ENCODE results near the gene ACYP2. TPM values are rescaled to one million over a fixed set of nuclear protein-coding genes. Genes with fewer than 3 reads are reported as not detected.

The ACYP2 gene
- total RNA-seq, 1 donor = 10.7 TPM

- Histone ChIP-seq H3K27me3 (ENCODE audit: insufficient read depth, low read length) (no peaks in the 10 kb centered on the region), H3K4me3 (ENCODE audit: low read length) (no peak overlapping the region), H3K4me1 (ENCODE audit: insufficient read depth, low read length) (no peaks in the 10 kb centered on the region), H3K9me3 (ENCODE audit: low read depth, low read length) (no peaks in the 10 kb centered on the region)
Measured at GRCh38 chr2:54164106-54164505, 48.7 kb downstream of the ACYP2 start.

DNA sequence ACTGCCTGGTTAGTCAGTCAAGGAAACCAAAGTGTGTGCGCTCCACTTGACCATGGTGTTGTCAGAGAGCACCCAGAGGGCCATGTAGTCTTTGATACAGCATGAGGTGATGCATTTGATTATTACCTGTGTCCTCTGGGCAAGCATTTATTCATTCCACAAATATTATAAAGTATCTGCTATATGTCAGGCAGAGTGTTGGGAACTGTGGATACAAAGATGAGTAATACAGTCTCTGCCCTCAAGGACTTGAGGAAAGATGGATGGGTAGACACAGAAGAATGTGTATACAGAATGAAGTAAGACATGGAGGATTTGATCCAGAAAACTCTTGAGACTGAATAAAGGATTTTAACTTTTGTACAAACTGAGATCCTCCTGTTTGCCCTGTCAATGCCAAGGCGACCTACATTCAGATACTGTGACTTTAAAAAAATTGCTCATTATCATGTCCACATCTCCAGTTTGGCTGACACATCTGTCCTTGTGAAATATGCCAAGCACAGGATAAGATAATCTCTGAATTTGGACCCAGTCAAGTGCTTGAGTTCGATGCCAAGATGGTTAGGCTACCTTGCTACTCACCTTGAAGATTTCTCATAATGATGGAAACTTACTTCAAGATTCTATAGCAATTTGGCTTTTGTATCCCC, 50.8 kb downstream of the ACYP2 start:
- no peak overlapping the region for H3K4me3 ChIP-seq (ENCODE audit: low read length)
- H3K4me1 ChIP-seq (ENCODE audit: insufficient read depth, low read length) = no peaks in the 10 kb centered on the region
- no peaks in the 10 kb centered on the region for H3K9me3 ChIP-seq (ENCODE audit: low read depth, low read length)
- H3K27me3 ChIP-seq (ENCODE audit: insufficient read depth, low read length) = no peaks in the 10 kb centered on the region

- no peaks in the 10 kb centered on the region for H3K27me3 ChIP-seq (ENCODE audit: insufficient read depth, low read length)
- no peaks in the 10 kb centered on the region for H3K9me3 ChIP-seq (ENCODE audit: low read depth, low read length)
- no peak overlapping the region for H3K4me3 ChIP-seq (ENCODE audit: low read length)
- no peaks in the 10 kb centered on the region for H3K4me1 ChIP-seq (ENCODE audit: insufficient read depth, low read length)
Measured at GRCh38 chr2:54176577-54176976, 61.2 kb downstream of the ACYP2 start.

- no peaks in the 10 kb centered on the region for H3K9me3 ChIP-seq (ENCODE audit: low read depth, low read length)
- H3K27me3 ChIP-seq (ENCODE audit: insufficient read depth, low read length) = no peaks in the 10 kb centered on the region
- H3K4me3 ChIP-seq (ENCODE audit: low read length) = no peak overlapping the region
- no peaks in the 10 kb centered on the region for H3K4me1 ChIP-seq (ENCODE audit: insufficient read depth, low read length)
Measured at GRCh38 chr2:54183281-54183680, 67.9 kb downstream of the ACYP2 start.

DNA sequence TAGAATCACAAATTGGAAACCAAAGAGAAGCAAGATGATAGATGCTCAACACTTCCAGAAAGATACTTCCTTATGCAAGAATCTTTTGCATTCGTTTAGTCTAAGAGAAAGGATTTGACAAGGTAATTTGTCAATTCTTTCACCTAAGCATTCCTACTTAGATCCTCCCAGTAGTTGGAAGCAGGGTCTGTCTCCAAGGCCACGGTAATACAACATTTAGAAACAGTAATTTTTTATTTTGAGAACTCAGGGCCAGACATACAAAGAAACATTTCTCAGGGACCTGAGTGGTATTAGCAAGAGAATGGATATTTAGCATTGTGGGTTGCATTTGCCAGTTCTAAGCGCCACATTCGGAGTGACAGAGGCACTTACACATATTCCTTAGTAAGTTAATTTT, 68.6 kb downstream of the ACYP2 start:
- Histone ChIP-seq H3K9me3 (ENCODE audit: low read depth, low read length) (no peaks in the 10 kb centered on the region), H3K27me3 (ENCODE audit: insufficient read depth, low read length) (no peaks in the 10 kb centered on the region), H3K4me3 (ENCODE audit: low read length) (no peak overlapping the region), H3K4me1 (ENCODE audit: insufficient read depth, low read length) (no peaks in the 10 kb centered on the region)

- Histone ChIP-seq H3K4me1 (ENCODE audit: insufficient read depth, low read length) (no peaks in the 10 kb centered on the region), H3K27me3 (ENCODE audit: insufficient read depth, low read length) (no peaks in the 10 kb centered on the region), H3K9me3 (ENCODE audit: low read depth, low read length) (no peaks in the 10 kb centered on the region), H3K4me3 (ENCODE audit: low read length) (no peak overlapping the region)
Measured at GRCh38 chr2:54185105-54185504, 69.7 kb downstream of the ACYP2 start.

- Histone ChIP-seq H3K4me3 (ENCODE audit: low read length) (no peak overlapping the region), H3K4me1 (ENCODE audit: insufficient read depth, low read length) (no peaks in the 10 kb centered on the region), H3K9me3 (ENCODE audit: low read depth, low read length) (no peaks in the 10 kb centered on the region), H3K27me3 (ENCODE audit: insufficient read depth, low read length) (no peaks in the 10 kb centered on the region)
Measured at GRCh38 chr2:54187331-54187730, 71.9 kb downstream of the ACYP2 start.

DNA sequence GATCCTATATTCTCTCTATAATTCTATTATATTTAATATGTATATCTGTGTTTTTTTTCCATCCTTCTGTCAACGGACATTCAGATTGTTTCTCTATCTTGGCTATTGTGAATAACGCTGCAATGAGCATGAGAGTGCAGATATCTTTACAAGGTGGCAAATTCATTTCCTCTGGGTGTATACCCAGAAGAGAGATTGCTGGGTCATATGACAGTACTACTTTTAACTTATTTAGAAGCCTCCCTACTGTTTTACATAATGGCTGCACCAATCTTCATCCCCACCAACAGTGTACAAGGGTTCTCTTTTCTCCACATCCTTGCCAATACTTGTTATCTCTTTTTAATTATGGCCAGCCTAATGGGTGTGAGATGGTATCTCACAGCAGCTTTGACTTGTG, 74.1 kb downstream of the ACYP2 start:
- no peaks in the 10 kb centered on the region for H3K27me3 ChIP-seq (ENCODE audit: insufficient read depth, low read length)
- no peaks in the 10 kb centered on the region for H3K9me3 ChIP-seq (ENCODE audit: low read depth, low read length)
- H3K4me3 ChIP-seq (ENCODE audit: low read length) = no peak overlapping the region
- no peaks in the 10 kb centered on the region for H3K4me1 ChIP-seq (ENCODE audit: insufficient read depth, low read length)

GRCh38 chr2:54191361-54192135, 76.1 kb downstream of the ACYP2 start:
- Histone ChIP-seq H3K9me3 (ENCODE audit: low read depth, low read length) (no peaks in the 10 kb centered on the region), H3K4me3 (ENCODE audit: low read length) (no peak overlapping the region), H3K4me1 (ENCODE audit: insufficient read depth, low read length) (no peaks in the 10 kb centered on the region), H3K27me3 (ENCODE audit: insufficient read depth, low read length) (no peaks in the 10 kb centered on the region)

GRCh38 chr2:54194761-54195750, 79.6 kb downstream of the ACYP2 start:
- Histone ChIP-seq H3K4me1 (ENCODE audit: insufficient read depth, low read length) (no peaks in the 10 kb centered on the region), H3K9me3 (ENCODE audit: low read depth, low read length) (no peaks in the 10 kb centered on the region), H3K4me3 (ENCODE audit: low read length) (no peak overlapping the region), H3K27me3 (ENCODE audit: insufficient read depth, low read length) (no peaks in the 10 kb centered on the region)

DNA sequence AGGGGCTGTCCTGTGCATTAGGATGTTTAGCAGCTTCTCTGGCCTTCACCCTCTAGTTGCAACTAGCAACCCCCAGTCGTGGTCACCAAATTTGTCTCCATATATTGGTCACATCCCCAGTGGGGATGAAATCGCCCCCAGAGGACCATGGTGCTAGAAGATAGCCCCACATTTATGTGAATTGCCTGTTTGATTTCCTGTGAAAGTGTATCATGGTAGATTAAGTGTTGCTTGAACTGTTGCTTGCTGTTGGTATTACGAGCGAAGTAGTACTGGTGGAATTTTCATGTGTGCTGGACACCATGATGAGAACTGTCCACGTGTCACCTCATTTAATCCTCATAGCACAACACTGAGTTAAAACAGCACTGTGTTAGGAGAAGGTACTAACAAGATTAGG, 81.2 kb downstream of the ACYP2 start:
- H3K4me1 ChIP-seq (ENCODE audit: insufficient read depth, low read length) = no peaks in the 10 kb centered on the region
- H3K27me3 ChIP-seq (ENCODE audit: insufficient read depth, low read length) = no peaks in the 10 kb centered on the region
- H3K9me3 ChIP-seq (ENCODE audit: low read depth, low read length) = no peaks in the 10 kb centered on the region
- H3K4me3 ChIP-seq (ENCODE audit: low read length) = no peak overlapping the region

- H3K27me3 ChIP-seq (ENCODE audit: insufficient read depth, low read length) = no peaks in the 10 kb centered on the region
- no peak overlapping the region for H3K4me3 ChIP-seq (ENCODE audit: low read length)
- no peaks in the 10 kb centered on the region for H3K9me3 ChIP-seq (ENCODE audit: low read depth, low read length)
- no peaks in the 10 kb centered on the region for H3K4me1 ChIP-seq (ENCODE audit: insufficient read depth, low read length)
Measured at GRCh38 chr2:54204476-54204875, 89.1 kb downstream of the ACYP2 start.

DNA sequence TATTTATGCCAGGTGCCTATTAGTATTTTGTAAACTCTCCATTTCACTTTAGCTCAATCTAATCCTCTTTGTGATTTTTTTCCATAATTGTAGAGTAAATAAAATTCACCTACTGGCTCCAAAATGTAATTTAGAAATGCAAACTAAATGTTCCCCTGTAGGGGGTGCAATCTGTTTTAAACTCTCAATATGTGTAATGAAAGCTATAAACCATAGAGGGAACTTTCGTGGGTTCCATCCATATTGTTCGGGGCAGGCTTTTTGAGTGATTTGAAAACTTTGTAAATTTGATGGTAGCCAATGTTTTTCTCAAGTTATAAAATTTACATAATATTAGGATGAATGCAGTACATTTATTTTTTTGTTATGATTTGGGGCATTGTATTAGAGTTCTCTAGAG, 91.2 kb downstream of the ACYP2 start:
- Histone ChIP-seq H3K9me3 (ENCODE audit: low read depth, low read length) (no peaks in the 10 kb centered on the region), H3K4me3 (ENCODE audit: low read length) (no peak overlapping the region), H3K4me1 (ENCODE audit: insufficient read depth, low read length) (no peaks in the 10 kb centered on the region), H3K27me3 (ENCODE audit: insufficient read depth, low read length) (no peaks in the 10 kb centered on the region)

DNA sequence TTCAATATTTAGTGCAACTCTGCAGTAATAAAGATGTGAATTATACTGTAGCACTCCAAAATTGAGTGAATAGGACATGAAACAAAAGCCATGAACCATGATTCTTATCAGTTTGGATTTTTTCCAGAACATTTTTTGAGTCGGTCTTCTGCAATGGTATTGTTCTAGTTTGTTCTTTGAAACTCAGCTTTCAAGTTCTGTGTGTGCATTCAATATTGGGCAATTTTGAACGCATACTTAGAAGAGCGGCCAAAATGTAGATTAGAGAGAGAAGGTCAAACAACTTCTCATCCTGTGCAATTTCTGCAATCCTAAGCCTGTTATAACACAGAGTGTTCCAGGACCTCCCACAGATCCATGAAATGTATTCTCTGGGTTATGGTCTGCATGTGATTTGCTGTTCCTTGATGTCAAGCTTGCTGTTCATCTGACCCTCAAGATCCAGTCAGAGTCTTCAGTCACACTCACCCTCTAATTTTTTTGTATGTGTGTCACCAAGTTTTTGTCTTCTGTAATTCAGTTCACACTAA, 92.3 kb downstream of the ACYP2 start:
- H3K4me3 ChIP-seq (ENCODE audit: low read length) = no peak overlapping the region
- no peaks in the 10 kb centered on the region for H3K4me1 ChIP-seq (ENCODE audit: insufficient read depth, low read length)
- no peaks in the 10 kb centered on the region for H3K27me3 ChIP-seq (ENCODE audit: insufficient read depth, low read length)
- H3K9me3 ChIP-seq (ENCODE audit: low read depth, low read length) = no peaks in the 10 kb centered on the region

Data from mononuclear cell (primary cell).